BJ (cell line): Measurements from ENCODE around the gene SLC25A45. TPM values are rescaled to one million over a fixed set of nuclear protein-coding genes. Genes with fewer than 3 reads are reported as not detected.

Experiments used
- CTCF ChIA-PET: fragments of 350-600 bp; formaldehyde crosslinking; extraction: SDS; loops from one replicate; lab custom pipeline; 2021; ENCODE audit warnings: antibody characterized with exemption, inconsistent platforms; lab: Yijun Ruan, JAX
- POLR2A ChIA-PET: fragments of 300-600 bp; sonication (Branson Sonifier 250); formaldehyde crosslinking; extraction: SDS; loops from one replicate; lab custom pipeline; 2021; ENCODE audit warnings: antibody characterized with exemption; lab: Charles Lee
- DNase-seq: peaks from one replicate; pipeline ENCODE4 v3.0.0-alpha.2; 2011; ENCODE audit warnings: low read depth
- H3K27me3 ChIP-seq: 2 replicates; pipeline ENCODE4 v1.6.0; 2011; ENCODE audit warnings: low read length; ENCODE audit not compliant: control insufficient read depth, insufficient read depth
- H3K36me3 ChIP-seq: 2 replicates; pipeline ENCODE4 v1.5.1; 2011; ENCODE audit warnings: low read length; ENCODE audit not compliant: control insufficient read depth, insufficient read depth
- H3K4me3 ChIP-seq: 2 replicates; pipeline ENCODE4 v1.5.1; 2011; ENCODE audit warnings: low read depth, mild to moderate bottlenecking, control low read depth, low read length
- polyA plus RNA-seq: library from polyadenylated mRNA; depleted of rRNA; stranded (reverse); fragments of >200 nt; gene quantifications from 2 replicates; pipeline ENCODE4 v1.2.3, GENCODE V29; 2011
- TF ChIP-seq, protein P1 (sequence below): IDR thresholded peaks from 2 replicates; pipeline ENCODE4 v1.5.1; 2011; ENCODE audit warnings: low read depth, mild to moderate bottlenecking, control low read depth, inconsistent platforms, low read length, moderate library complexity; ENCODE audit not compliant: insufficient read depth

Gene SLC25A45
- polyA plus RNA-seq, 1 experiment, result 2.1 TPM

DNA sequence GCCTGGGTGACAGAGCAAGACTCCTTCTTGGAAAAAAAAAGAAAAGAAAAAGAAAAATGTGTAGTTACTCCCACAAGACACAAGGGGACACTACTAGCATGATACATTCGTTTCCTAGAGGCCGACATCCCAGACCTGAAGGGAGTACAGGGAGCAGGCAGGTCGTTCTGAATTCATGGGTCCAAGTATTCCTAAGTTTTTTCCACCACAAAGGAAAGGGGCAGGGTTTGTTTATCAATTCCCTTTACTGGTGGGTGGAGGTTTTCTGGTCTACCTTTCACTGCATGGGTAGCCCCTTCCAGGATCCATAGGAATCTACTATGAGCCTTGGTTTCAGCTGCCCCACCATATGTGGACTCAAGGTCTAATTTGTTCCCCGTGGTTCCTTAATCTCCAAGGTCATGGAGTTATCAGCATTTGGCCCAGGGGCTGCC is 16.1 kb downstream of the SLC25A45 start:
- ChIA-PET POLR2A (no interaction called here), CTCF (interaction anchor here (0.7 to 1.5 kb wide), 9 partner anchors 12 to 227 kb away, joined by 3 to 7 read pairs (median 4); partner anchors contain the start of gene TIGD3)
- no peak overlapping the region for H3K4me3 ChIP-seq
- TF ChIP-seq, protein P1, sequence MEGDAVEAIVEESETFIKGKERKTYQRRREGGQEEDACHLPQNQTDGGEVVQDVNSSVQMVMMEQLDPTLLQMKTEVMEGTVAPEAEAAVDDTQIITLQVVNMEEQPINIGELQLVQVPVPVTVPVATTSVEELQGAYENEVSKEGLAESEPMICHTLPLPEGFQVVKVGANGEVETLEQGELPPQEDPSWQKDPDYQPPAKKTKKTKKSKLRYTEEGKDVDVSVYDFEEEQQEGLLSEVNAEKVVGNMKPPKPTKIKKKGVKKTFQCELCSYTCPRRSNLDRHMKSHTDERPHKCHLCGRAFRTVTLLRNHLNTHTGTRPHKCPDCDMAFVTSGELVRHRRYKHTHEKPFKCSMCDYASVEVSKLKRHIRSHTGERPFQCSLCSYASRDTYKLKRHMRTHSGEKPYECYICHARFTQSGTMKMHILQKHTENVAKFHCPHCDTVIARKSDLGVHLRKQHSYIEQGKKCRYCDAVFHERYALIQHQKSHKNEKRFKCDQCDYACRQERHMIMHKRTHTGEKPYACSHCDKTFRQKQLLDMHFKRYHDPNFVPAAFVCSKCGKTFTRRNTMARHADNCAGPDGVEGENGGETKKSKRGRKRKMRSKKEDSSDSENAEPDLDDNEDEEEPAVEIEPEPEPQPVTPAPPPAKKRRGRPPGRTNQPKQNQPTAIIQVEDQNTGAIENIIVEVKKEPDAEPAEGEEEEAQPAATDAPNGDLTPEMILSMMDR, result peak; percentile 74
- DNase-seq, result no peak
- no peaks in the 10 kb centered on the region for H3K27me3 ChIP-seq
- H3K36me3 ChIP-seq, result no peaks in the 10 kb centered on the region

DNA sequence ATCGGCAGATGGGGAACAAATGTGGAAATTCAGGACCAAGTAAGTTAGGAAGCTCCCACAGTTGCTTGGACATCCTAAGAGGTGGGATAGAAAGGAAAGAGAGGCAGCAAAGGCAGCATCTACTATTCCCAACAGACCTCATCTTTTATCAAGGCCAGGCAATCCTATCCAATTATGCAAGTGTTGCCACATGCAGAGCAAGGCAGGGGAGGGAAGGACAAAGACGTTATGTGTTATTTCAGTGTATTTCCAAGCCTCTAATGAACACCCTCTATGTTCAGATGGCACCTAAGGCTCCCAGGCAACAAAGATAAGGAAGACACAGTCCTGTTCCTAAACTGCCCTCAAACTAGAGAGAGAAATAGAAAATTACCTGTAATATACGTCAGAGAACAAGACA is 18.7 kb downstream of the SLC25A45 start:
- DNase-seq, result no peak
- no peaks in the 10 kb centered on the region for H3K27me3 ChIP-seq
- POLR2A ChIA-PET, result no interaction called here
- CTCF ChIA-PET, result interaction anchor here (1.6 kb wide), 1 partner anchor 53 kb away, joined by 6 read pairs; no protein-coding TSS in a partner anchor
- TF ChIP-seq, protein P1, result no peak
- H3K4me3 ChIP-seq, result no peak overlapping the region
- no peaks in the 10 kb centered on the region for H3K36me3 ChIP-seq

DNA sequence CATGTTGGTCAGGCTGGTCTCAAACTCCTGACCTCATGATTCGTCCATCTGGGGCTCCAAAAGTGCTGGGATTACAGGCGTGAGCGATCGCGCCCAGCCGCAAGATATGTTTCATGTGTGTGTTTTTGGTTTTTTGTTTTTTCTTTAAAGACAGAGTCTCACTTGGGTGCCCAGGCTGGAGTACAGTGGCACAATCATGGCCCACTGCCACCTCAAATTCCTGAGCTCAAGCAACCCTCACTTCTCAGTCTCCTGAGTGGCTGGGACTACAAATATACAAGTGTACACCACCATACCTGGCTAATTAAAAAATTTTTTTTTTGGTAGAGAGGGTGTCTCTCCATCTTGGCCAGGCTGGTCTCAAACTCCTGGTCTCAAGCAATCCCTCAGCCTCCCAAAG is 19.5 kb downstream of the SLC25A45 start:
- POLR2A ChIA-PET, result no interaction called here
- Histone ChIP-seq H3K36me3 (no peaks in the 10 kb centered on the region), H3K4me3 (no peak overlapping the region), H3K27me3 (peaks cover 1% of the 10 kb centered on the region; the same call in 1 of the 2 replicates)
- no peak for DNase-seq
- CTCF ChIA-PET, result interaction anchor here (1.6 kb wide), 1 partner anchor 53 kb away, joined by 6 read pairs; no protein-coding TSS in a partner anchor
- TF ChIP-seq, protein P1, result no peak

DNA sequence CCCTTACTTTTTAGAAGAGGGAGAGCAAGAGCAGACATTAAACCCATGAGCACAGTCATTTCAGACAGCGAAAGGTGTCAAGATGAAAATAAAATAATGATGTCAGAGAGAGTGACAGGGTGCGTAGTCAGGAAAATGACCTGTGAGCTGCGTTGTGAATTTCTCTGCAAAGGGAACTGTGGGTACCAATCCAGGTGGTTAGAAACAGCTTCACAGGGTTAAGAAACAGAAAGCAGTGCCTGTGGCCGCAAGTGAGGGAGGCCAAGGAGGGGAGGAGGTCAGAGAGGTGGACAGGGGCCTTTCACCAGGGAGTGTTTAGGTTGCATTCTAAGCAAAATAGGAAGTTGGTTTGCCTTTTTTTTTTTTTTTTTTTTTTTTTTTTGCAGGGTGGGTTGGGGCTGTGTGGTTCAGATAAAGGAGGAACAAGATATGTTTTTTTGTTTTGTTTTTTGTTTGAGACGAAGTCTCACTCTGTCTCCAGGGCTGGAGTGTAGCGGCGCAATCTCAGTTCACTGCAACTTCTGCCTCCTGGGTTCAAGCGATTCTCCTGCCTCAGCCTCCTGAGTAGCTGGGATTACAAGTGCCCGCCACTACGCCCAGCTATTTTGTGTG is 20.0 kb downstream of the SLC25A45 start:
- CTCF ChIA-PET, result interaction anchor here (1.5 to 1.6 kb wide), 2 partner anchors 54 to 148 kb away, joined by 4 to 6 read pairs; no protein-coding TSS in a partner anchor
- no peak overlapping the region for H3K4me3 ChIP-seq
- no peaks in the 10 kb centered on the region for H3K36me3 ChIP-seq
- POLR2A ChIA-PET, result no interaction called here
- H3K27me3 ChIP-seq, result peaks cover 1% of the 10 kb centered on the region; the same call in 1 of the 2 replicates
- DNase-seq, result no peak
- TF ChIP-seq, protein P1, result no peak

DNA sequence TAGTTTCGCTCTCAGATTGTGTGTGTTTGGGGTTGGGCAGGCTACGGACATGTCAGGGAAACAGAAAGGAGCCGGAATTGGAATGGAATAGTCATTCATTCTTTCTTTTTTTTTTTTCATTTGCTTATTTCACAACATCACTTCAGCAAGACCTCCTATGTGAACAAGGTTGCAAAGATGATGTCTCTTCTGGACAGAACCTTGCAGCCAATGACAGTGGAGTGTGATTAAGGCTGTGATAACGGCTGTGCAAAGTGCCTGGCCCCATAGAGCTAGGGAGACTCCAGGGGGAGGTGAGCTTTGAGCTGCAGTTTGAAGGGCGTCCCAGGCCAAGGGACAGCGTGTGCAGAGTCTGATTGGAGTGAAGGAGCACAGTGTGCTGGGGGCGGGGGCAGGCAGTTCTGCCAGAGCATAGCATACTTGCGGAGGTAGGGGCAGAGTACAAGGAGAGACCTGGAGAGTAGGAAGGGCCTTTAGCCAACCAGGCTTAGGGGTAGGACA is 24.5 kb downstream of the SLC25A45 start:
- H3K4me3 ChIP-seq, result no peak overlapping the region
- CTCF ChIA-PET, result no interaction called here
- no peak for DNase-seq
- H3K27me3 ChIP-seq, result peaks cover 5% of the 10 kb centered on the region
- POLR2A ChIA-PET, result interaction anchor here (0.5 to 0.7 kb wide), 4 partner anchors 60 to 142 kb away, joined by 3 to 11 read pairs (median 6); no protein-coding TSS in a partner anchor
- H3K36me3 ChIP-seq, result no peaks in the 10 kb centered on the region
- TF ChIP-seq, protein P1, result no peak
